Hippocampal formation (tissue), 2 donors: ENCODE results near the gene CPEB4.

Experiments
- DNase-seq, 2 donors: peaks; one replicate each; lab custom pipeline; 2025; lab: John Stamatoyannopoulos, UW

CPEB4 gene

DNA sequence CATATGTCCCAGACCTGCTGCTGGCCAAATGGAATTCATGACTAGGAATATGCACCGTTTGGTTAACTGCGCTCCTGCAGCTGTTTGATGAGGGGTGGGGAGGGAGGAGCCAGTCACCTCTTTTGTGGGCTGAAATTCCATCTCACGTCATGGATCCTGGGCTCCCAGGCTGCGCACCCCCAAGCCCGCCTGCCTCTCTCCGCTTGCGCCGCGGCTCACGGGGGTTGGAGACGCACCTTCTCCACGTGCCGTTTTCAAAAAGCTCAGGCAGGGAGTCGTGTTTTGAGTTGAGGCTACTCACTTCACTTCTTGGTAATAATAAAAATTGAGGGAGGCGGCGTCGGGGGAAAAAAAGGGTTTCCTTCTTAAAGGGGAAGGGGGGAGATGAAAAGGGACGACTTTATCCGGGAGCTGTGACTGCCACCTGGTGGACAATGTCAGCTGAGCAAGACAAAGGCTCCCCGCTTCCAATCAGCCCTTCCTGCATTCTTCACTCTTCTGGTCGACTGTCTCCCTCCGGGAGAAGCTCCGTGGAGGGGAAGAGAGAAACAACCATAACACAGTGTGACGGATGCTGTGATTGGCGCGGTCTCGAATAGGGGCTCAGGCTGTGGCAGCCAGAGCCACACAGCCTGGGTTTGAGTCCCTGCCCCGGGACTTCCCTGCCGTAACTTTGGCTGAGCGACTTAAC is 84.9 kb downstream of the CPEB4 start:
- peak; percentile 70 to 79 for DNase-seq

DNA sequence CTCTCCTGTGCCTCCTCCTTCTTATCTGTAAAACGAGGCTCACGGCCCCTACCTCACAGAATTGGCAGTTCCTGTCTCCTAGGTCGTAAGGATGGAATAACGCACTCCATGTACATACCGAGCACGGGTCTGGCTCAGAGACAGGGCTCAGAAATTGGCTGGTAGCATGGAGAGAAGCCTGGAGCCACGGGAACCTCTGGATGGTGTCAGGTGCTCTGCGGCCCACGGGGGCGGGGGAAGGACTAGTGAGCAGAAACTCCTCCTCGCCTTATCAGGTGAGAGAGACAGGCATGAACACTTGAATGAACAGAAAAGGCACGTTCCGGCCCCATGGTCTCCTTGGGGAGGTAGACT is 85.4 kb downstream of the CPEB4 start:
- DNase-seq = no peak

DNA sequence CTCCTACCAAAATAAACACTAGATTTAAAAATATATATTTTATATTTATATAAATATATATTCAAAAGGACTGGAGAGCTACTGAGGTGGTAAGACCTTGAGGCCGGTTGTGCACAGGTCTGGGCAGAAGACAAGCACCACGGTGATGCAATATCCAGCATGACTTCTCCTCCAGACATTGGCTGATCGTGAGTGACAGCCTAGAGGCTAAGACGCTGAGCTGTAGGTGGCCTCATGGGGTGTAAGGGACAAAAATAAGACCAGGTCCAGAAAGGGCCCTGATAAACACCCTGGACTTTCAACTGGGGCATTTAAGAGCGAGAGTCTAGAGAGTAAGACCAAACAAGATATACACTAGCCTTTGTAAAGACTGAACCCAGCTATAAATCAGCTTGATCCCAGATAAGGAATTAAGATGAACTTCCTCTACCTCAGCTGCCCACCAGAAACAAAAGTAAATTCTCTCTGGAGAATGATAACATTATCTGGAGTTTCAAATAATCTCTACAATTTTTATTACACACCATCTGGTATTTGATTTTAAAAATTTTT is 86.6 kb downstream of the CPEB4 start:
- DNase-seq = no peak

DNA sequence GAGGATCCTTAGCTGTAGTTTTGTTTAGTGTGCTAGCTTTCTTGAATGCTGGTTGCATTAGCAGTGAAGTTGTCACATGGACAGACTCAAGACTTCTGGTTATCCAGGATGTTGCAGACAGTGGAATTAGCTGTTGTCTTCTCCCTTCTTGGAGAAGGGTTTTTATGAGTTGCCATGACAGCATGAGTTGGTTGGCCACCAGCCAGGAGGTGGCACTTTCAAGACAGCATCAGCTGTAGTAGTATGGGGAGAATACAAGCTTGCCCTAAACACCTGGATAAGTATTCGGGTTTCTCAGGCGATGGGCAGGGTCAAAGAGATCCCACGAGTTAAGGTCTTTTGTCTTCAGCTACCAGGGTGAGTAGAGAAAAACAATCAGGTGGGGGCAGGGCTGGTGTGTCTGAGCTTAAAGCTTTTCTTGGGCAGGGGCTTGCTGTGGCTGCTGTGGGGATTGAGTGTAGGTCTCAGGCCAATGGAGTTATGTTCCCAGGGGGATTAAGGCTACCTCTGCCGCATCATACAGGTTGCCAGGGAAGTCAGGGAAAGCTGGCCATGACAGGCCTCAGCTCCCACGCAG is 93.1 kb downstream of the CPEB4 start:
- no peak for DNase-seq

DNA sequence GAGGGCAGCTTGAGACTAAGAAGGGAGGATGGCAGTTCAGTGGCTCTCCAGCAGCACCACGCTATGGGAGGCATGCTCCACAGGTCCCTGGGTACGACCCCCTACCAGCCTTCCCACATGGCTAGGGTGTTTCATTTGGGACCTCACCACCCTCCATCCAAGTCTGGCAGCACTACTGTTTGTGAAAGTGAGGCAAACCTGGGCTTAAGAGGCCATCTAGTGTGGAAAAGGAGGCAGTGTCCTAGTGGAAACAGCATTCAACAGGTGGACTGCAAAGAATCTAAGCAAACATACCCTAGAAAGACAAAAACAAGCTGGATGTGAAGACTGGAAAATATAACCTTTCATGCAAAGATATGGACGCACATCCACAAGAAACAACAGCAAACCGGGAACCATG is 96.1 kb downstream of the CPEB4 start:
- no peak for DNase-seq

DNA sequence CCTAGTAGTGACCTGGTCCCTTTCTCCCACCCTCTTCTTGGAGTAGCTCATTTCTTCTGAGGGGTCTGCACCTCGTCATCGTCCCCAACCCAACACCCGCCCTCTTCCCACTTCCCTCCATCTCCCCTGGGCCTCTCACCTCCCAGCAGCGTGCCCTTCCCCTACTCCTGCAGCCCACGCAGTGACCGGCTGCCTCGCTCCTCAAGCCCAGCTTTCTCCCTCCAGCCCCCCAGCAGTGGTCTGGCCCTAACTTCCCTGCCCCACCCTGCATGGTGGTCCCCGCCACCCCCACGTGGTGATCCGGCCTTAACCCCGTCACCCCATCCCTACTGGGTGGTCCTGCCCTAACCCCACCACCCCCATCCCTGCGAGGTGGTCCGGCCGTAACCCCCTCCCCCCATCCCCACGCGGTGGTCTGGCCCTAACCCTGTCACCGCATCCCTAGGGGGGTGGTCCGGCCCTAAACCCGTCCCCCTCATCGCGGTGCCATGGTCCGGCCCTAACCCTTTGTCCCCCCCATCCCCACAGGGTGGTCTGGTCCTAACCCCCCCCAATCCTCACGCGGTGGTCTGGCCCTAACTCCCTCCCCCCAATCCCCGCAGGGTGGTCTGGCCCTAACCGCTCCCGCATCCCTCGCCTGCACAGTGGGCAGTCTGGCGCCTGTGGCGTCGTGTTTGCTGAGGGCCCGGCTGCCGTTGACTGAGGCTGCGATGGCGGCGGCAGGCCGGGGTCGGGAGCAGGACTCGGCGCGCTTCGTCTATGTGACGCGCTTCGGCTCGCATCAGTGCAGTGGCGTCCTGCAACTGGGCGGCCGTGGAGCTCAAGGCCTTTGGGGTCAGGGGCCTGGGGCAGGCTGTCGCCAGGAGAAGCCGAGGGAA is 100.6 kb downstream of the CPEB4 start, which contains the start of gene C5orf47:
TSS of gene C5orf47 (plus strand) at position 617 of the 878 bp plus-strand sequence. CDS start at position 711, 94 bp downstream.
- no peak for DNase-seq

DNA sequence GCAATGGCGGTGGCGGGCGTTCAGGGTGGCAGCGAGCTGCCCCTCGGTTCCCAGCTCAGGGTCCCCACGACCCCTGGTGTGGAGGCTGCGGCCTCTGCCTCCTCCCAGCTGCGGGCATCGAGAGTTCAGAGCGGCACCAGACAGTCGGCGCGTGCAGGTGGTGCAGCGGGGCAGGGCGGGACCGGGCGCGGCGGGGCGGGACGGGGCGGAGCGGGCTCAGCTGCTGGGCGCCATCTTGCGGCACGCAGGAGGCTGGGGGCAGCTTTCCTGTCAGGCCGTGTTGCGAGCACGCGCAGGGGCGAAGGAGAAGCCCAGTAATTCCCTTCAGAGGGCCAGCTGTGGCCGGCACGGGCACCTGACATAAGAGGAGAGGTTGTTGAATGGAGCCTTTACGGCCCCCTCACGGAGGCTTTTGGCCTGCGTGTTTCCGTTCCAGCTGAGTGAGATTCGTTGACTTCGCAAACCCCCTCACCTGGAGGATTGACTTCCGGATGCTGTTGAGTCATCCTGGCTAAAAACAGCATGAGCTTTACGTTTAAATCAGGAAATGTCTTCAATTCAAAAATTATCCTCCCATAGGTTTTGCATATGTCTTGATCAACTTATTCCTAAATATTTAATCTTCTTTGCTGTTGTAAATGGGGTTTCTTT is 101.4 kb downstream of the CPEB4 start:
- DNase-seq = no peak

DNA sequence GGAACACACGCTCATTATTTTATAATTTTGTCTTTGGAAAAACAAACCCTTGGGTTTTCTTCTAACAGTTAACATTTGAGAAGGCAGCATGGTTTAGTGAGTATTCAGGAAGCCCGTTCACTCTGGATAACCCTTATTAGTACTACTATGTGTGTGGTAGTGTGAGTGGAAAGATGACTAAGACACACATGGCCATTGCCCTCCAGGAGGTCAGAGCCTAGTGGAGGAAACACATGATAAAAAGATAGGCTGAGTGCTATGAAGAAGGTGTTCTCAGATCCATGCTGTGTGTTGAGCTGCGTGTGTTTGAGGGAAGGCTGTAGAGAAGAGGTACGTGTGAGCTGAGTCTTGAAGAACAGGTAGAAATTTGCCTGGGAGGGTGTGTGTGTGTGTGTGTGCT is 109.2 kb downstream of the CPEB4 start:
- no peak for DNase-seq

DNA sequence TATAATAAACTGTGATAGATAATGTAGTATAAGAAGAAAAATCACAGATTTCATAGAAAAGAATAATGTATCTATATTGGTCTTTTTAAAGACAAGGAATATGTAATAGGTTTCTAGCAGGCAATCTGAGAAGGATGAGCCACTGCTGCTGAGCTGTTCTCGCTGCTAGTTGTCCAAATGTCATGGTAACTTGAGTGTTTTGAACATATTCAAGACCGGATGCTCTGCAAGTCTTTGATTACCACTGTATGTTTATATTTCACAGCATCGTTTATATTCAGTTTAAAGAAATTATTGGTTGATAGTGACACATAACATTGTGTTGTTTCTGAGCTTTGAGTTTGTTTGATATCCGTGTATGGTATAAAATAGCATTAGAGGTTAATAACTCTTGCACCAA is 110.4 kb downstream of the CPEB4 start:
- DNase-seq = no peak

DNA sequence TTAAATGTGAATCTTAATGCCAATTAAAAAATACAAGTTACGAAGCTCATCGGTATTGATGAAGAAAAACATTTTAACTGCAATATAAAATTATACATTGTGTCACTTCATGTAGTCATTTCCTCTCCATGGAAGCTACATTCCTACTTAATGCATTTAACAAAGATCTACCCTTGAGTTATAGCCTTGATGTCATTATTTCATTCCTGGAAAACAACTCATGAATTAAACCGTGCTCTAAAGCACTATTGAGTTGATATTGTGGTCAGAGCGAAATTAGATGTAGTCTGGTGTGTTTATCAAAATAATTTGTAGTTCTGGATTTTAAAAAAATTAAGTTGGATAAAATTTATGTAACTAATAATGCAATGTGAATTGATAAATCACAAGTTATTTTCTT is 111.9 kb downstream of the CPEB4 start:
- no peak for DNase-seq

DNA sequence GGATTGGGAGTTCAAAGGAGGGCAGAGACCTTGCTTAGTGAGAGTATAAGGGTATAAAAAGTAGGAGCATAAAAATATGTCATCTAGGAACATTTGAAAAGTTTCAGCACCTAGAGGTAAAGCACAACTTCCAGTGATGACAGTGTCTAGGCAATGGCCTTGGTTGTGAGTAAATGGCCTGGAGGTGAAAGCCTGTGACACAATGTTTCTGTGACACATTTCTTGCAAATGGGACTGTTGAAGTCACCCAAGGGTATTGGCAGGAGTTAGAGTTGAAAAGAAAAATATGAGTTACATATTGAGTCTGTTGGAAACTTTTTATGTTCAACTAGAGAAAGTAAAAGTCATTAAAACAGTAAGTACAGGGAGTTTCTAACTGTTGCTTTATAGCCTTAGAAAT is 115.6 kb downstream of the CPEB4 start:
- DNase-seq = no peak

DNA sequence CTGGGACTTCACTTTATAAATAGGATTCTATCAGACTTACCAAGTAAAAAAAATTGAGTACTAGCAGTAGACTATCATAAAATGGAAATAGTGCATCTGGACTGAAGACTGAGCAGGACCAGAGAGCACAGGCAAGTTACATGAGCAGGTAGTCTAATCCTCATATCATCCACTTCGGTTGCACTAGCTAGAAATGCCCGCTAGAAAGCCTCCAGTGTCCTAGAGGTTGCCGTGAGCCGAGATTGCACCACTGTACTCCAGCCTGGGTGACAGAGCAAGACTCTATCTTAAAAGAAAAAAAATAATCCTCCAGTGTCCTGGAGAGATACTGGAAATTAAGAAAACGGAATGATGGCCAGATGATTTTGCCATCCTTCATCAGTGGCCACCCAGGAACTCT is 120.8 kb downstream of the CPEB4 start:
- no peak for DNase-seq

DNA sequence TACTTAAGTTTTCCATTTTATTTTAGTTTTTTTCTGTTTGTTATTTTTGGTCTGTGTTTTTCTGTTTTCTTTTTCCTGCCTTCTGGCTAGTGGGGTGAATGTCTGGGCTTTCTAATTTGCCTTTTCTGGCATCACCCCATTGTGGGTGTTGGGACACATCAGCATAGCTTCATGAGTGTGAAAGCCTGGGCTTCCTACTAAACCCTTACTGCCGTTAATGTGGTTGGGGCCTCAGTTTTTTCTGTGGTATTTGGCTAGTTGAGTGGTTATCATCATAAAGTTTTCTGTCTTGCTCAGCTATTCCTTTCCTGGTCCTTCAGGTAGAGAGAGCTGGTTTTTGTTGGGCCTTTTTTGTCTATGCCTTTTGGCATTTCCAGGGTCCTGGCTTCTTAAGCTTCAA is 122.2 kb downstream of the CPEB4 start:
- no peak for DNase-seq

DNA sequence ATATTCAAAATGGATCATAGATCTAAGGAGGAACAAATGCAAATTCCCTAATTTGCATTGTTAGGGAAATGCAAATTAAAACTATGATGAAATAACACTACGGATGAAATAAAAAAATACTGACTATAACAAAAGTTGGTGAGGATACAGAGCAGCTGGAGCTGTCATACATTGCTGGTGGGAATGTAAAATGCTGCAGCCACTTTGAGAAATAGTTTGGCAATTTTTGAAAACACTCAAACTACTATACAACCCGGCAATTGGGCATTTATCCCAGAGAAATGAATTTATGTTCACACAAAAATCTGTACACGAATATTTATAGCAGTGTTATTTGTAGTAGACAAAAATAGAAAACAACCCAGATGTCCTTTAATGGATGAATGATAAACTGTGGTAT is 123.3 kb downstream of the CPEB4 start:
- no peak for DNase-seq
